OCI-LY7 (cell line): ENCODE results near the gene MRPL41. TPM values are rescaled to one million over a fixed set of nuclear protein-coding genes. Genes with fewer than 3 reads are reported as not detected.

Experiments
- BruUV-seq: library from RNA; stranded (reverse); fragments of 400-500 nt; replicated peaks from 2 replicates; lab custom pipeline; 2021; lab: Mats Ljungman, UMichigan
- CTCF ChIA-PET: fragments of 300-600 bp; sonication (Branson Sonifier 250); formaldehyde crosslinking; loops from one replicate; lab custom pipeline; 2022; ENCODE audit warnings: antibody characterized with exemption; ENCODE audit not compliant: unreplicated experiment; lab: Charles Lee
- POLR2A ChIA-PET: fragments of 300-600 bp; sonication (Branson Sonifier 250); formaldehyde crosslinking; loops from one replicate; lab custom pipeline; 2022; ENCODE audit warnings: antibody characterized with exemption; lab: Charles Lee
- DNase-seq: peaks from one replicate; pipeline ENCODE4 v3.0.0-alpha.2; 2015; ENCODE audit warnings: low spot score
- H2AFZ ChIP-seq: fragments of 200-600 bp; sonication (generic), shearing (Covaris generic); 2 replicates; pipeline ENCODE4 v1.6.1; 2014; ENCODE audit warnings: mild to moderate bottlenecking, antibody characterized with exemption, low read length, moderate library complexity
- H3K27ac ChIP-seq: fragments of 200-600 bp; sonication (generic); 2 replicates; pipeline ENCODE4 v1.5.1; 2014; ENCODE audit warnings: mixed run types, low read depth, mild to moderate bottlenecking, moderate library complexity, low read length, inconsistent platforms; ENCODE audit not compliant: poor library complexity, severe bottlenecking
- H3K36me3 ChIP-seq: fragments of 200-600 bp; sonication (generic); 2 replicates; pipeline ENCODE4 v1.6.1; 2014; ENCODE audit warnings: mild to moderate bottlenecking, antibody characterized with exemption, low read length, moderate library complexity, mixed read lengths; ENCODE audit not compliant: insufficient read depth
- H3K4me1 ChIP-seq: fragments of 200-600 bp; sonication (generic); 2 replicates; pipeline ENCODE4 v1.5.1; 2014; ENCODE audit warnings: mild to moderate bottlenecking, low read length; ENCODE audit not compliant: insufficient read depth, poor library complexity, severe bottlenecking
- H3K4me2 ChIP-seq: fragments of 200-600 bp; sonication (generic); 2 replicates; pipeline ENCODE4 v1.6.1; 2014; ENCODE audit warnings: mild to moderate bottlenecking, low read length
- H3K4me3 ChIP-seq: fragments of 200-600 bp; sonication (generic); 2 replicates; pipeline ENCODE4 v1.5.1; 2014; ENCODE audit warnings: mild to moderate bottlenecking, low read depth, low read length; ENCODE audit not compliant: poor library complexity, severe bottlenecking
- H3K79me2 ChIP-seq: fragments of 200-600 bp; sonication (generic); 2 replicates; pipeline ENCODE4 v1.6.1; 2016; ENCODE audit warnings: low read depth, mild to moderate bottlenecking, low read length, moderate library complexity, mixed read lengths; ENCODE audit not compliant: insufficient read depth
- H3K9me2 ChIP-seq: fragments of 200-600 bp; sonication (generic); 2 replicates; pipeline ENCODE4 v1.6.1; 2016; ENCODE audit warnings: mild to moderate bottlenecking, low read length, mixed read lengths; ENCODE audit not compliant: insufficient read depth
- H3K9me3 ChIP-seq: fragments of 200-600 bp; sonication (generic); 2 replicates; pipeline ENCODE4 v1.6.1; 2014; ENCODE audit warnings: mild to moderate bottlenecking, mixed run types, low read length, mixed read lengths
- H4K20me1 ChIP-seq: fragments of 200-600 bp; sonication (generic); 2 replicates; pipeline ENCODE4 v1.6.1; 2014; ENCODE audit warnings: mild to moderate bottlenecking, antibody characterized with exemption, low read length, moderate library complexity, mixed read lengths; ENCODE audit not compliant: insufficient read depth
- CTCF ChIP-seq: fragments of 200-600 bp; sonication (generic); conservative IDR thresholded peaks from 2 replicates; pipeline ENCODE4 v1.5.1; 2014; ENCODE audit warnings: mild to moderate bottlenecking, antibody characterized with exemption, low read length, moderate library complexity, mixed read lengths
- EZH2phosphoT487 ChIP-seq: fragments of 200-600 bp; sonication (generic); IDR thresholded peaks from 2 replicates; pipeline ENCODE4 v1.6.1; 2018; ENCODE audit warnings: low read depth, borderline replicate concordance, mild to moderate bottlenecking, mixed run types, antibody characterized with exemption, low read length, moderate library complexity, mixed read lengths
- intact Hi-C: fragments of 100-400 bp; cut with micrococcal nuclease; formaldehyde crosslinking; loops from one replicate; pipeline ENCODE4 v1.10.0; 2022; ENCODE audit not compliant: unreplicated experiment
- total RNA-seq, 2 experiments: library from RNA; depleted of rRNA in 1 of 2; stranded (reverse); fragments of >200 nt in 1 of 2; shearing (Covaris generic) in 1 of 2; gene quantifications; 2 replicates each; pipeline ENCODE4 v1.2.3, GENCODE V29; 2014 to 2022

The MRPL41 gene
- total RNA-seq, 2 experiments from 2014 or later, result 26.4 to 34.8 TPM

DNA sequence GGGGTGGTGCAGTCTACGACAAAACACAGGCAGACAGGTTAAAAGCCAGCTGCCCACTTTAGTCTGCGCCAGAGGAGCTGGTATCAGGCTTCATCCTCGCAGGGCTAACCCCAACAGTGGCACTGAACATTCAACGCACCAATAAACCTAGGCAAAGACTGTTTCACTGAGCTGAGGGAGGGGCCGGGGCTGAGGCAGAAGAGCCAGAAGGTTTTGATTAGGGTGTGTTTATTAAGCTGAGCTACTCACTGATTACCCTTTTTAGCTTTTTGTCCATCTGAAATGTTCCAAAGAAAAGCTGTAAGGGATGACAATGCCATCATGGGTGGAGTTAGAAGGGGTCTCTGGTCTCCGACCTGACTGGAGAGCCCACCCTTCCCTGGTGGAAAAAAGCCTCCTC, 37.2 kb downstream of the MRPL41 start:
- DNase-seq, result no peak
- intact Hi-C loops, result no loop called here
- CTCF ChIA-PET, result no interaction called here
- Histone ChIP-seq H3K9me3 (no peaks in the 10 kb centered on the region), H3K27ac (peak overlapping the region; percentile 29), H4K20me1 (peaks cover 8% of the 10 kb centered on the region), H3K4me3 (peak overlapping the region; percentile 76), H3K36me3 (peaks cover 55% of the 10 kb centered on the region), H3K9me2 (no peaks in the 10 kb centered on the region), H3K4me2 (peak overlapping the region; percentile 93), H3K79me2 (peaks cover 15% of the 10 kb centered on the region; the same call in 1 of the 2 replicates), H3K4me1 (peaks cover 13% of the 10 kb centered on the region), H2AFZ (no peak overlapping the region)
- TF ChIP-seq CTCF, result no peak
- no peak for TF ChIP-seq EZH2phosphoT487
- BruUV-seq, result no TSS peak
- POLR2A ChIA-PET, result no interaction called here

DNA sequence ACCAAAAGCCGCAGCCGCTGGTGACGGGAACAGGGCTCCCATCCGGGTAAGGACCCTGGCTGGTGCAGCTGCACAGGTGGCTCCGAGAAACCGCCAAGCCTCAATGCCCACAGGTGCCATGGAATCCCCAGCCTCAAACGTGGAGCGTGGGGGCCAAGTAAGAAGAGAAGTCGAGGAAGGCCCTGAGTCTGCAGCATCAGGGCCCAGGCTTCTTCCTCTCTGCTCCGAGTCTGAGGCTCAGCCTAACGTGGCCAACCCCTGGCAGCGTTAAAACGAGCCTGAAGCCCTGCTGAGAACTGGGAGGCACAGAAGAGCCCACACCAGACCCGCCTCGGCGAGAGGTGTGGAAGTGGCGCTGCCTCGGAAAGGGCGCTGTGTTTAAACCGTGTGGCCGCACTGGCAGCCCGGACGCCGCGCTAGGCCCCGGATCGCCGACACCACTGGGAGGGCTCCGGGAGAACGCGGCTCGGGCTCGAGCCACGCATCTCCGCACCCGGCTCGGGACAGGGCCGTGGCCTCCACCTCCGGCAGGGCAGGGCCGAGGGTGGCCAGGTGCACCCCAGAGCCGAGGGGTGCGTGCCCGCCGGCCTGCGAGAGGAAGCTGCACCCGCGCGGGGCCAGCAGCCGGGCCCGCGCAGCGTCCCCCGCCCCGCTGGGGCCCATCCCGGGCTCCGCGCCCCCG, 37.9 kb downstream of the MRPL41 start:
- no peak overlapping the region for H2AFZ ChIP-seq
- H4K20me1 ChIP-seq, result peaks cover 8% of the 10 kb centered on the region
- peaks cover 15% of the 10 kb centered on the region; the same call in 1 of the 2 replicates for H3K79me2 ChIP-seq
- BruUV-seq, result no TSS peak
- no peaks in the 10 kb centered on the region for H3K9me3 ChIP-seq
- H3K9me2 ChIP-seq, result no peaks in the 10 kb centered on the region
- intact Hi-C loops, result loop anchor here (1.0 to 2.0 kb wide), 2 partner anchors 13 to 16 kb away; partner anchors contain the start of gene ARRDC1
- peaks cover 13% of the 10 kb centered on the region for H3K4me1 ChIP-seq
- H3K36me3 ChIP-seq, result peaks cover 48% of the 10 kb centered on the region
- TF ChIP-seq EZH2phosphoT487 (no peak), CTCF (0 out of 2 replicates have a peak, but pooled peaks have one; percentile 13)
- H3K4me3 ChIP-seq, result peak overlapping the region; percentile 76
- peak overlapping the region; percentile 29 for H3K27ac ChIP-seq
- CTCF ChIA-PET, result no interaction called here
- POLR2A ChIA-PET, result no interaction called here
- peak overlapping the region; percentile 93 for H3K4me2 ChIP-seq
- peak; percentile 52 for DNase-seq

- Histone ChIP-seq H3K27ac (no peak overlapping the region), H3K4me3 (peak overlapping the region; percentile 76), H3K79me2 (peaks cover 15% of the 10 kb centered on the region; the same call in 1 of the 2 replicates), H3K4me1 (peaks cover 13% of the 10 kb centered on the region), H2AFZ (no peak overlapping the region), H4K20me1 (peaks cover 8% of the 10 kb centered on the region), H3K36me3 (peaks cover 43% of the 10 kb centered on the region), H3K9me2 (no peaks in the 10 kb centered on the region), H3K4me2 (peak overlapping the region; percentile 93; the same call in 1 of the 2 replicates), H3K9me3 (no peaks in the 10 kb centered on the region)
- DNase-seq, result no peak
- no TSS peak for BruUV-seq
- TF ChIP-seq CTCF (no peak), EZH2phosphoT487 (no peak)
- ChIA-PET POLR2A (interaction anchor here (0.5 kb wide), 1 partner anchor 15 kb away, joined by 4 read pairs; no protein-coding TSS in a partner anchor), CTCF (interaction anchor here (1.2 kb wide), 1 partner anchor 79 kb away, joined by 3 read pairs; no protein-coding TSS in a partner anchor)
- intact Hi-C loops, result loop anchor here (1.0 to 2.0 kb wide), 2 partner anchors 13 to 15 kb away; partner anchors contain the start of gene ARRDC1
Measured at GRCh38 chr9:137590123-137590468, 38.4 kb downstream of the MRPL41 start.
